HG03432 (cell line): Measurements from ENCODE around the gene FATE1.
"Not testable (repeated sequence)": the region's sequence is repeated elsewhere in the genome, so short reads cannot be mapped to it uniquely, and the experiment has no call there.

Experiments
- ATAC-seq: cut with Tn5 transposase; IDR thresholded peaks from one replicate; pipeline ENCODE4 v1.9.1; 2021; ENCODE audit warnings: mild to moderate bottlenecking, moderate library complexity; ENCODE audit not compliant: unreplicated experiment

The FATE1 gene, protein sequence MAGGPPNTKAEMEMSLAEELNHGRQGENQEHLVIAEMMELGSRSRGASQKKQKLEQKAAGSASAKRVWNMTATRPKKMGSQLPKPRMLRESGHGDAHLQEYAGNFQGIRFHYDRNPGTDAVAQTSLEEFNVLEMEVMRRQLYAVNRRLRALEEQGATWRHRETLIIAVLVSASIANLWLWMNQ

DNA sequence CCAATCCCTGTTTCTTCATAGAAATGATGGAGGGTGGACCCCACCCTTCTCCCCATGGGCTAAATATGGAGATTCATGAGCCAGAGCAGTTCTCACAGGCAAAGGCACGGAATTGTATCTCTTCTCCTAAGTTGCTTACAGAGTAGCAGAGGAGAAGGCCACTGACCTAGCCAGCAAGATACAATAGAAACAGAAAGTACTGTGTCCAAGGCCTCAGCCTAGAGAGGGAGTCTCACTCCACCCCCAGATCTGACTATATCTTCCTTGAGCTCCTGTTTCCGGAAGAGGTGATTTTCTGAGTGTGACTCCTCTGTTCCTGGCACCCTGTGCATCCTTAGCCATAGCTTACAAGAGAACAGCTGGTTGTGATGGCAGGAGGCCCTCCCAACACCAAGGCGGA is at the start of gene FATE1:
FATE1 (plus strand) TSS at position 284 of the 400 bp plus-strand sequence; CDS start at position 369, 85 bp downstream.
- no peak for ATAC-seq

DNA sequence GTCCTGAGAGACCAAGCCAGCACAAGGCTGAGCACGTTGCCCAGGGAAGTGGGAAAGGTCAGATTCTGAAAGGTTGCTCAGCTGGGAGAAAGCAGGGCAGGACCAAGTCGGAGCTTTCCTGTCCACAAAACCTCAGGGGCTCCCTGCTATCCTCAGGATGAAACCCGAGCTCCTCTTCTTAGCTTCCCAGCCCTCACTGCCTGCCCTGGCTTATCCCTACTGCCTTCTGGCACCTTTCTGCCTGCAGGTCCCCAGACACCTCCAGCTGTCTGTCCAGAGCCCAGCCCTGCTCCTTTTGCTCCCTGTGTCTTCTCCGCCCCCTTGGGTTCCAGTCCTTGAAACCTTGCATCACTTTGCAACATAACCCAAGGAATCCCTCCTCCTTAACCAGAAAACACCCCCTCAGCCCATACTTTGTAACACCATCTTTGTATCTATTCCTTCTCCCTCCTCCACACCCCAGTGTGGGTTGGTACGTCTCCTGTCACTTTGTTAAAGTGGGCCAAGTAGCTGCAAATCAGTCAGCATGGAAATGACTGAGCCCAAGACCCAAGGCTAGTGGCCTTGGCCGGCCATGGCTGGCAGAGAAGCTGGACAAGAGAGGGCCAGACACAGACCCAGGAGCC is 40.6 kb upstream of the FATE1 start:
- no peak for ATAC-seq

DNA sequence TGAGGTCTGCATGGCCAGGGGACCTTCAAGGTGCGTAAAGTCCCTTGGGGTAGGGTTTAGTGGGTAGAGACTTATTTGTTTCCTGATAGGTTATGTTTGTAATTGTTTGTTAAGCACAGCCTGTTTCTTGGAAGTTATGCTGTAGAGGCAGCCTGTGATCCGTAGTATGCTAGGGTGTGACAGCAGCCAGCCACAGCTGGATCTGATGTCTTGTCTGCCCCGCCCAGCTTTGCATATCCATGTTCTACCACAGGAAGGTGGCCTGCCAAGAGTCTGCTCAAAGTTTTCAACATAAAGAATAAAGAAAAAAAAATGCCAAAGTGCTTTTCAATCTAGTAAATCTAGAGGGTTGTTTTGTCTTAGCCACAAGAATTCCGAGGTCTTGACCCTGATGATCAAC is 39.6 kb upstream of the FATE1 start:
- no peak for ATAC-seq

DNA sequence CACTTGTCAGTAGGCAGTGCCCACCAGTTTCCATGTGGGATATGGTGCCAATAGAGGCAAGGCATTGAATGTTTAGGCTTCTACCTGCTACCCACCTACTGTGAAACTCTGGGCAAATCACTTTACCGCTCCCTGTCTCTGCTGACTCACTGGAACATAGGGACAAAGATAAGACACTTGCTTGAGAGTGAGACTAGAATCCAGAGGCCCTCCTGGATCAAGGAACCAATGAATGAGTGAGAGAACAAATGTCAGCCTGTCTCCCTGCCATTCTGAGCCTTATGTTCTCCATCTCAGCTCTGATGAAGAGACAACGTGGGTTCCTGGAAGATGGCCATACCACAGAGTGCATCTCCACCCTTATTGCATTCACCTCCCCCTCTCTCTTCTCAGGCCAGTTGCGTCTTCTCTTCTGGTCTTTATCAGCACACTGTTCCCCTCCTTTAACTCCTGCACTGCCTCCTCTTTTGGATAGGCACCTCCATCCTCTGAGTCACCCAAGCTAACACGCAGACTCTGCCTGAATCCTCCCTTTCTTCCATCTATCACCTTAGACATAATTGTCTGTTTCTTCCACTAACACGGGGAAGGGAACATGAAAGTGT is 35.9 kb upstream of the FATE1 start:
- ATAC-seq = no peak

DNA sequence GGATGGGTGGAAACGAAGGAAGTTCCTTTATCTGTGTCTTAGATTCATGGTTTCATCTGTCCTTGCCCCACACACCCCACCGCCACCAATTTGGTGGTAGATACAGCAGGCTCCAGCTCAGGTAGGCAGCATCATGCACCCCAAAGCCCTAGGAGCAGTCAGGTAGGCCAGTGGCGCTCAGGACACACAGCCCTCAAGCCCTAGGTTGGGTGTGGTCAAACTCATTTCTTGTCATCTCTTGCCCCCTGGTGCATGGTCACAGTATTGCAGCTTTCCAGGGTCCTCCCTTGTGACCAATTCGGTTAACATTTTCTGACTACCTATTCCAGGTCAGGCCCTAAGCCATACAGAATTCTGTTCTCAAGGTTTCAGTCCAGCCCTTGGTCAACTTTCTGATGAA is 35.0 kb upstream of the FATE1 start:
- ATAC-seq = no peak

DNA sequence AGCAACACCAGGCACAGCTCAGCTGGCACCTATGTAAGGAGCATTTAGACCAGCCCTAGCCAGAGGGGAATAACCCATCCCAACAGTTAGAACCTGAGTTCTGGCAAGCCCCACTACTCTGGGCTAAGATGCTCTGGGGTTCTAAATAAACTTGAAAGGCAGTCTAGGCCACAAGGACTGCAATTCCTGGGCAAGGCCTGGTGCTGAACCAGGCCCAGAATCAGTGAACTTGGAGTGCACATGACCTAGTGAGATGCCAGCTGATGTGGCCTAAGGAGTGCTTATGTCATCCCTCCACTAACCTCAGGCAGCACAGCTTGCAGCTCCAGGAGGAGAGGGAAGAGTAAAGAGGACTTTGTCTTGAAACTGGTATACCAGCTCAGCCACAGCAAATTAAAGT is 28.2 kb upstream of the FATE1 start:
- ATAC-seq = no peak

DNA sequence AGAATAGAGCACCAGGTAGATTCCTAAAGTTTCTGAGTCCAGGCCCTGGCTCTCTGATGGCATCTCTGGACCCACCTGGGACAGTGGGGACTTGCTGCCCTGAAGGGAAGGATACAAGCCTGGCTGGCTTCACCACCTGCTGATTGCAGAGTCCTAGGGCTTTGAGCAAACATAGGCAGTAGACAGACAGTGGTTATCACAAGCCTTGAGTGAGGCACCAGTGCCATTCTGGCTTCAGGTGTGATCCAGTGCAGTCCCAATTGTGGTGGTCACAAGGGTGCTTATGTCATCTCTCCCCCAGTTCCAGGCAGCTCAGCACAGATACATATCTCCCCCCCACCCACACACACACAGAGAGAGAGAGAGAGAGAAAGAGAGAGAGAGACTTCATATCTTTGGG is 27.1 kb upstream of the FATE1 start:
- ATAC-seq = no peak

DNA sequence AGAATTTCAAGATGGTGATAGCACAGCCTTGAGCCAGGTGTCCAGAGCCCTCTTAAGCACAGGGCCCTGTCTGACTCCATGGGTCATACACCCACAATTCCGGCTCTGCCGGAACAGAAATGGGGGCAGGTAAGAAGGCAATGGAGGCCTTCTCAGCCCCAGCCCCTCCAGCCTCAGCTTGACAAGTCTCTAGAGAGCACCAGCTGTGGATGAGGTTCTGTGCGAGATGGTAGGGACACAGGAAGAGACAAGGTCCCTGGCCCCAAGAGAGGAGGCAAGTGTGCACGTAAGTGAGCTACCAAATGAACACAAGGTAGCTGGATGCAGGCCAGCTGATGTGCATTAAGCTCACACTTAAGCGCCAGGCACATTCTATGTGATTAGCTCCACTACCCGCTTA is 23.0 kb upstream of the FATE1 start:
- ATAC-seq = no peak

DNA sequence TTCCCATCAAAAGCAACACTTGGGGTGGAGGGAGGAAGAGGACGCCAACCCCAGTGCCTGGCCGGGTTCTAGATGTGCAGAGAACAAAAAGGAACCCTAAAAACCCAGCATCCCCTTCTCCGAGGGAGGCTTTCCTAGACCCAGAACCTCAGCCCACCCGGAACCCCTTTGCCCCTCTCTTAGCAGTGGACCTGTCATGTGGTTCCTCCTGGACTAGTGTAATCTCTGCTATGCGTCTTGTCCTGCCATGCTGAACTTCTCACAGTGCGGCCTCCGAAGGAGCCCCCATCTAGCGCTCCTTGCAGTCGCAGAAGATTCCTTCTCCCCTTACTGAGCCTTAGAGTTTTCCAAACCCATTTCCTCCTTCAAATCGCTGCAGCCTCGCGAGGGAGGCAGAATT is 21.7 kb upstream of the FATE1 start:
- no peak for ATAC-seq

DNA sequence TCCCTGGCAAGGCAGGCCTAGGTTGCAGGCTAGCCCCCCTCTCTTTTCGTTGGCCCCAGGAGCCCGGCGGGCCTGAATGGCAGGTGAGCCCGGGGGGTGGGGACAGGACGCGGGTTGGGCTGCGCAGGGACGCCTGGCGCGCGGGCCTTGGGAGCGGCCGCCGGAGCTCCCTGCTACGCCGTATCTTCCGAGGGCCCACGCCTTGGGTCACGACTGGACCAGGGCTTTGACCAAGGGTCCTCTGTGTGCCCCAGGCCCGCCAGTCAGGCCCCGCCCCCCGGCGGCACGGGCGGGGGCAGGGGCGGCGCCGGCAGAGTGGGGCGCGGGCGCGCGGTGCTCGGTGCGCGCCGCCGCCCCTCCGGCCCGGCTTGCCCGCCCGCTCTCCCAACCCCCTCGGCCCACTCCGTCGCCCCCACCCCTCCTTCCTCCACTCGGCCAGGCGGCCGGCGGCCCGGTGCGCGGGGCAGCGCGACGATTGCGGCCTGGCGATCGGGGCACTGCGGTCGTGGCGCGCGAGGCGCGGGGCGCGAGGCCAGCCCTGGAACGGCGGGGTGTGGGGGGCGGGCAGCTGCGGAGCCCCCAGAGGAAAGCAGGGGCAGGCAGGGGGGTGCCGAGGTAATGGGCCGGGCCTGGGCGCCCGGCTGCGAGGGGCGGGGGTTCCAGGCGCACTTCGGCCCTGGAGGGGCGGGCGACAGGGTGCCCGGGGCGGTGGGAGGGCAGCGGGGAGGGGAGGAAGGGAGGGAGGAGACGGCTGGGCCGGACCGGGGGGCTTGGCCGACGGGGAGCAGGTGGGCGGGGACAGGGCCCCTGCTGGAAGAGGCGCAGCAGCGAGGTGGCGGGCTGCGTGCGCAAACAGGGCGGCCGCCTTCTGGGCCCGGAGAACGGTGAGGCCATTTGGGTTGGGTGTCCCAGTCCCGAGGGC is 20.9 kb upstream of the FATE1 start, which contains the start of gene PRRG3:
PRRG3 (plus strand) TSS at position 798 of the 922 bp plus-strand sequence. CDS start 3,357 bp downstream, outside the sequence.
- no peak for ATAC-seq

DNA sequence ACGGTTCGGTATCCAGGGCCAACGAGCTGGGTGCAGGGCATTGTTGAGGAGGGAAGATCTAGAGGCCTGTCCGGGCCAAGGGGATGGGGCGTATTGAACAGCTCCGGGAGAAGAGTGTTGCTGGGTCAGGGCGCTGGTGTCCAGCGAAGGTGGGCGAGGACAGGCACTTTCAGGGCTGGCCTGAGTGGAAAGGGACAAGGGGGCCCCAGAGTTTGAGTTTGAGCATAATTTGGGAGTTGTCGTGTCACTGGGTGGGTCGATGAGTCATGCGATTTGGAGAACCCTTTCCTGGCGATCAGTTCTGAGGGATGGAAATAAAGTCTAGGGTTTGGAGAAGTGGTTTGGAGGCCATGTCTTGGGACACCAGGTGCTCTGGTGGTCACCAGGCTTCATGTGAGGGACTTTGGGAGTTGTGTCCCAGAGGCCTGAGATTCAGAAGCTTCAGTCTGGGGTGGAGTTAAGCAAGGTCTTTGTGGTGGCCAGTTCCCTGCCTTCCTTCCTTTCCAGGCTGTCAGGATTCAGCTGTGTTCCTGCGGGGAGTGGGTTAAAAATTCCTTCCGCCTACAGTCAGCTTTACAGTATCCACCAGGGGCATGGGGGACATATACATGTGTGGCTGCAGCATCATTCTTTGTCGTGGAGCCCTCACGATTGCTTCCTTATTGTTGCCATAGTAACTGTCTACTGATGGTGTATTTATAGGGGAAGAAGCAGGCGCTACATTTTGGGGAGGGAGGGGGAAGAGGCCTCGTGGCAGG is 20.1 kb upstream of the FATE1 start:
- ATAC-seq = no peak

DNA sequence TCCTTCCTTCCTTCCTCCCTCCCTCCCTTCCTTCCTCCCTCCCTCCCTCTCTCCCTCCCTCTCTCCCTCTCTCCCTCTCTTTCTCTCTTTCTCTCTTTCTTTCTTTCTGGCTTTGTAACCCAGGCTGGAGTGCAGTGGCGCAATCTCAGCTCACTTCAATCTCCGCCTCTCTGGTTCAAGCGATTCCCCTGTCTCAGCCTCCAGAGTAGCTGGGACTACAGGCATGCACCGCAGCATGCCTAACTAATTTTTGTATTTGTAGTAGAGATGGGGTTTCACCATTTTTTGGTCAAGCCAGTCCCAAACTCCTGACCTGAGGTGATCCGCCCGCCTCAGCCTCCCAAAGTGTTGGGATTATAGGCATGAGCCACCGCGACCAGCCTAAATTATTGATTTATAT is 18.8 kb upstream of the FATE1 start:
- not testable (repeated sequence) for ATAC-seq

DNA sequence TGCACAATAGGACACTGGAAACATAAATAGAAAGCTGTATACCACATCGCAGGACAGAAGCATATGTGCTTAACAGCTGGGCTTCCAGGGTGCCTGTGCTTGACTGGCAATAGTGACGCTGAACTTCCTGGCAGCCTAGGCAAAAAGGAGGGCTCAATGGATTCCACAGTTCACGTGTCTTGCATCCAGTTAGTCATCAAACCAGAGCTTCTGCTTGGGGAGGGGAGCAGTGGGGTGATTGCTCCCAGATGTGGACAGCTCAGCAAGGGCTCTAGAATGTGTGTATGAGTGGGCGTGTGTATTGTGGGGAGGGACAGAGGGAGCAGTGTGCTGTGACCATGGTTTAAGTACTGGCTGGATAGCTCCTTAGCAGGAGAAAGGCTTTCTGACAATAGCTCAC is 18.3 kb upstream of the FATE1 start:
- no peak for ATAC-seq

DNA sequence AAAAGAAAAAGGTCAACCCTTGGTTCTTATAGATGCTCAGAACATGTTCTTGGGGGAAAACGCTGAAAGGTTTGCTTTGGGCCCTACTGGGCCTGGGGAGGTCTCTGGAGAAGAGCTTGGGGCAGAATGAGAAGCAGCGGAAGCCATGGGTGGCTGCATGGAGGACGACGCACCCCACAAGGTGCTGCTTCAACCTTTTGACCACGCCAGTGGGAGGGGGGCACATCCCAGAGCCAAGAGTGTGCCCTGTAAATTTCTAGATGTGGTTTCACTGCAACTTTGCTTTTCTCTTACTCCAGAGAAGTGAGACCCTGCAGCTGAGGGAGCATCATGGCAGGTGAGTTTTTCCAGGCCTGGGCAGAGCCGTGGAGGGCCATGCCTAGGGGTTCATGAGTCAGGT is 17.4 kb upstream of the FATE1 start:
- no peak for ATAC-seq

DNA sequence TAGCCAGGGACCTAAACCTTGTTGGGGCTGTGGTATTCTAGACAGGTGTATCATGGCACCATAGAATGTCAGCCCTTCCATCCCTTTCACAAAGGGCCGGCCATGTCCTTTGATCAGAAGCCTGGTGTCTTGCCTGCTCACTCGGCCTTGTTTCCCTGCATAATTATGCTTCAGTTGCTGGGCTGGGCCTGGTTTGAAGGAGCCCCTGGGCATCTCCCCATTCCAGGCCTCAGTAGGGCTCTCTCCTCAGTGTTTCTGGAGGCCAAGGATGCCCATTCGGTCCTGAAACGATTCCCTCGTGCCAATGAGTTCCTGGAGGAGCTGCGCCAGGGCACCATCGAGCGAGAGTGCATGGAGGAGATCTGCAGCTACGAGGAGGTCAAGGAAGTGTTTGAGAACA is 16.1 kb upstream of the FATE1 start:
- ATAC-seq = no peak

DNA sequence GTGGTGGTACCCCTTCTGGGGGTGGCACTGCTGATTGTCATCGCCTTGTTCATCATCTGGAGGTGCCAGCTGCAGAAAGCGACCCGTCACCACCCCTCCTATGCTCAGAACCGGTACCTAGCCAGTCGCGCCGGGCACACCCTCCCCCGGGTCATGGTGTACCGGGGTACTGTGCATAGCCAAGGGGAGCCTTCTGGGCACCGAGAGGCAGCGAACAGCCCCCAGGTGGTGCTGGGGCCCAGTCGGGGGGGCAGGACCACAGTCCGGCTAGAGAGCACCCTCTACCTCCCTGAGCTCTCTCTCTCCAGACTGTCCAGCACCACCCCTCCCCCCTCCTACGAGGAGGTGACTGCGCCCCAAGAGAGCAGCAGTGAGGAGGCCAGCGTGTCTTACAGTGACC is 15.3 kb upstream of the FATE1 start:
- ATAC-seq = no peak

DNA sequence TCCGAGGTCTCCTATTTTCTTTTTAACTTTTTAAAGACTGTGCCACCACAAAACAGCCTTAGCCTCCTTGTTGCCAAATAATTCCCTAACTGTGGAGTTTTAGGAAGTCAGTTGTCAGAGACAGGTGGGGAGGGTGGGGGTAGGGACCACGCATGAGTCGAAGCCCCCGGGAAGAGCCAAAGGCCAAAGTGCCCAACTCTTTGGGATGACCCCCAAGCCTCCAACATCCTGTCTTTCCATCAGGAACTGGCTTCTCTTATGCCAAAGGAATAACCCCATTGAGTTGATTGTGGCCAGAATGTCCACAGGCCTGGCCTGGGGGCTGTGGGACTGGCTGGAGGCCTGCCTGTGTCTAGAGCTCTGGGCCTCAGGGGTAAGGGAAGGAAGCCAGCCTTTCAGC is 14.8 kb upstream of the FATE1 start:
- ATAC-seq = no peak

DNA sequence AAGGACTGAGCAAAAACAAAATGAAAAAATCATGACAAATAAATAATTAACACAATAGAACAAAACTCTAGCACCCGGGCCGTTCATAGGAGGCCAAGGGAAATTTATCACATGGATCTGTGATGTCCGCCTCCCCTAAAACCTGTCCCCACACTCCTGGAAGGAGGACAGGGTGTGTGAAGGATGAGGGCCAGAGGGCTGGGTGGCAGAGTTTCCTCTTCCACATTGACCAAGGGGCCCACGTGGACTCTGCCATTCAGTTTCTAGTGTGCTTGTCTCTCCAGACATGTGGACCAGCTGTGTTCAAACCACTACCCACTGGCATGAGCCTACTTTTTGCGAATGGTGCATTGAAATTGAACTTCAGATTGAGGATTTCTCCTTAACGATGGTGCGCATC is 14.3 kb upstream of the FATE1 start:
- ATAC-seq = no peak

DNA sequence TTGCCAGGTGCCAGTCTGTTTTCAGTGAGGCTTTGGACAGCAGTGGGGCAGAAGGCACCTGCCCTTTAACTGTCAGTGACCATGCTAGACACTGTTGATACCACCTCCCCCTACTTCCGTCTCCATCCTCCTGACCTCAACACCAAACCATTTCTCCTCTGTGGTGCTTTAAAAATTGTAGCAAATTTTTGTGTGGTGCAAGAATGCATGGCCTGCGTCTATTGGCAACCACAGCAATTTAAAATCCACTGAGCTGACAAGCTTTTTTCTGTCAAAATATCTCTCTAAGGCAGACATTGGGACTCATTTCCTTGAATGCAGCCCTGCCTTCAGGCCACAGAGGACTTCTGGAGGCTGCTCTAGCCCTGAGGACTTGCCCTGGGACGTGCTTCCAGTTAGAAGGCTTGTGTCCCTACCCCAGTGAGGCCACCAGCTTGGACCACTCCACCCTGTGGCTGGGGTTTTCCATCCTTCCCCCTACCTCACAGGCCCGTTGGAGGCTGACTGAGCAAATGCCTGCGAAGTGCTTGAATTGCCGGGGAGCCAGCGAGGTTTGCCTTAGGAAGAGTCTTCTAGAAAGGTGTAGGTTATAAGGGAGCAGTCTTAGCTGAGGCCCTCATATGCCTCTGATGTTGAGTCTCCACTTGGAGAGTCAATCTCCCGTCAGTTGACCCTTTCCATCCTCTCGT is 13.7 kb upstream of the FATE1 start:
- no peak for ATAC-seq

DNA sequence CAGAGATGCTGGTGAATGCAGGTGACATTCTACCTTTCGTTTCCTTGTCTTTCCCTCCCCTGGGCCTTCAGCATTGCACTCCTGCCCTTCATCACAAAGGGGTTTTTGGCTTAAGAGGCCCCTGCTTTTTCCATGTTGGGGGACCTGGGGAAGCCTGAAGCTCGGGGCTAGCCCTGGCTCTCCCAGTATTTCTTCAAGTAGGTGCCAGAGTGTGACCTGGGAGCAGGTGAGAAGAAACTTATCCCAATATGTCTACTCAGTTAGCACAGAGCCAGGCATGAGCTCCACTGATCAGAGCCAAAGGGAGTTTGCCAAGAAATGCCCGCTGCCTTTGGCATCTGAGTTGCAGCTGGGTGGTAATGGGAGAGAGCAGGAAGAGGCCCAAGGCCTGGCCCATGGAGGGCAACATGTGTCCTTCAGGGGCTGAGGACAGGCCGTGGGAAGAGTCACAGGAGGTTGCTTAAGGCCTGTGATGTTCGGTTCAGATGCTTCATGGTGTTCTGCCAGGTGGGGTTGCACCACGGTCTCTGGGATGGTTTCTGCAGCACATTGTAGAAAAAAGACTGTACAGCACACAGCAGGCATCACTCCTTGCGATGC is 13.0 kb upstream of the FATE1 start:
- no peak for ATAC-seq
